GM12878 (cell line): ENCODE results near the gene DOCK1. TPM values are rescaled to one million over a fixed set of nuclear protein-coding genes. Genes with fewer than 3 reads are reported as not detected.

Source experiments
- ATAC-seq: fragments of 200-7000 bp; cut with Tn5 transposase; 3 replicates; pipeline ENCODE4 v1.9.1; 2020; ENCODE audit warnings: mild to moderate bottlenecking, moderate library complexity
- BruUV-seq: library from RNA; stranded (reverse); fragments of 400-500 nt; replicated peaks from 2 replicates; lab custom pipeline; 2021; lab: Mats Ljungman, UMichigan
- CTCF ChIA-PET: fragments of 300-600 bp; sonication (Branson Sonifier 250); formaldehyde crosslinking; extraction: SDS; loops from one replicate; lab custom pipeline; 2021; ENCODE audit warnings: inconsistent platforms; lab: Yijun Ruan, JAX
- POLR2A ChIA-PET: fragments of 350-600 bp; formaldehyde crosslinking; extraction: SDS; loops from one replicate; lab custom pipeline; 2021; ENCODE audit warnings: inconsistent platforms; lab: Charles Lee
- RAD21 ChIA-PET: fragments of 300-600 bp; sonication (Branson Sonifier 250); formaldehyde crosslinking; loops from one replicate; lab custom pipeline; 2023; ENCODE audit warnings: antibody characterized with exemption; ENCODE audit not compliant: unreplicated experiment; lab: Charles Lee
- SMC1A ChIA-PET: fragments of 300-600 bp; sonication (Branson Sonifier 250); formaldehyde crosslinking; loops from one replicate; lab custom pipeline; 2023; ENCODE audit not compliant: unreplicated experiment, uncharacterized antibody; lab: Charles Lee
- DNase-seq: peaks from one replicate; pipeline ENCODE4 v3.0.0-alpha.2; 2011; ENCODE audit warnings: low read depth, low spot score
- FAIRE-seq: peaks from 3 replicates; lab custom pipeline; 2011; peaks lifted over from hg19 to GRCh38; lab: Jason Lieb, UNC
- H2AFZ ChIP-seq: 2 replicates; pipeline ENCODE4 v1.6.0; 2011; ENCODE audit warnings: low read depth, low read length, control low read depth; ENCODE audit not compliant: control insufficient read depth
- H3K27ac ChIP-seq: 2 replicates; pipeline ENCODE4 v1.5.1; 2011; ENCODE audit warnings: control low read depth; ENCODE audit not compliant: control insufficient read depth, insufficient read depth
- H3K27me3 ChIP-seq, 2 experiments: replicated peaks in 1 of 2; 2 replicates each; pipeline versions ENCODE4 v1.6.0 to v1.6.1; 2011; ENCODE audit warnings: low read length in 1 of 2; ENCODE audit not compliant: control insufficient read depth in 2 of 2, insufficient read depth in 2 of 2
- H3K36me3 ChIP-seq, 2 experiments: 2 replicates each; pipeline ENCODE4 v1.5.1; 2011; ENCODE audit warnings: low read length in 1 of 2; ENCODE audit not compliant: control insufficient read depth in 2 of 2, insufficient read depth in 2 of 2
- H3K4me1 ChIP-seq: 2 replicates; pipeline ENCODE4 v1.6.1; 2011; ENCODE audit warnings: mild to moderate bottlenecking, low read length, moderate library complexity, mixed read lengths; ENCODE audit not compliant: control insufficient read depth, insufficient read depth
- H3K4me2 ChIP-seq: 2 replicates; pipeline ENCODE4 v1.6.0; 2011; ENCODE audit warnings: control low read depth; ENCODE audit not compliant: control insufficient read depth, insufficient read depth
- H3K4me3 ChIP-seq: fragments of 200-600 bp; sonication (generic); 2 replicates; pipeline ENCODE4 v1.5.1; 2016
- H3K79me2 ChIP-seq: 2 replicates; pipeline ENCODE4 v1.6.0; 2011; ENCODE audit warnings: low read length; ENCODE audit not compliant: control insufficient read depth, insufficient read depth
- H3K9ac ChIP-seq: 2 replicates; pipeline ENCODE4 v1.8.0; 2011; ENCODE audit warnings: low read length, control low read depth, mixed read lengths; ENCODE audit not compliant: control insufficient read depth, insufficient read depth
- H3K9me3 ChIP-seq: replicated peaks from 3 replicates; pipeline ENCODE4 v1.5.1; 2011; ENCODE audit warnings: mild to moderate bottlenecking, low read length; ENCODE audit not compliant: control insufficient read depth, insufficient read depth
- H4K20me1 ChIP-seq: 2 replicates; pipeline ENCODE4 v1.6.0; 2011; ENCODE audit not compliant: control insufficient read depth, insufficient read depth
- CTCF ChIP-seq, 3 experiments: IDR thresholded peaks in 2 of 3; conservative IDR thresholded peaks in 1 of 3; 2 replicates each; pipeline ENCODE4 v1.5.1; 2011; ENCODE audit warnings: low read depth in 3 of 3, low read length in 3 of 3, mild to moderate bottlenecking in 3 of 3, control low read depth in 2 of 3, moderate library complexity in 2 of 3, inconsistent platforms in 1 of 3, mixed read lengths in 1 of 3; ENCODE audit not compliant: control insufficient read depth in 2 of 3, insufficient read depth in 1 of 3; ENCODE audit errors: extremely low read depth in 1 of 3
- FOXK2 ChIP-seq: fragments of 450-650 bp; IDR thresholded peaks from 2 replicates; pipeline ENCODE4 v1.6.1; 2017; ENCODE audit warnings: mild to moderate bottlenecking, moderate library complexity
- WGBS: methylation state at CpG from one replicate; pipeline ENCODE4 v1.1.6; 2016; ENCODE audit warnings: low lambda C conversion rate; ENCODE audit not compliant: insufficient replicate concordance, insufficient coverage; ENCODE audit errors: missing lambda C conversion rate; 5-methylcytosine and 5-hydroxymethylcytosine counted together
- in situ Hi-C: fragments of 300-500 bp; cut with MboI; formaldehyde crosslinking; loops from 9 replicates; pipeline ENCODE4 v1.14.3; 2018; ENCODE audit warnings: mixed read lengths
- intact Hi-C: fragments of 100-400 bp; cut with micrococcal nuclease; formaldehyde crosslinking; loops from one replicate; pipeline ENCODE4 v1.14.2; 2022; ENCODE audit not compliant: unreplicated experiment
- polyA plus RNA-seq, 11 experiments: library from polyadenylated mRNA; depleted of rRNA in 4 of 11; unstranded in 6 of 11; stranded (reverse) in 5 of 11; fragments of >200 nt; fragmentation: Nextera tagmentation in 4 of 11; fragmentation: Illumina TruSeq in 1 of 11; extraction: Ambion mirVana in 4 of 11; extraction: Trizol in 1 of 11; gene quantifications; 1 replicate in 1 of 11; 2 replicates in 10 of 11; pipeline versions ENCODE4 v1.2.1 to v1.2.3, GENCODE V29; 2011 to 2016; ENCODE audit warnings: inconsistent platforms in 2 of 11, missing spikeins in 2 of 11, low read depth in 1 of 11
- total RNA-seq, 4 experiments: library from RNA; depleted of rRNA in 3 of 4; stranded (reverse); fragments of >200 nt in 3 of 4; fragmentation: Illumina TruSeq in 1 of 4; extraction: Trizol in 1 of 4; gene quantifications; 2 replicates each; pipeline versions ENCODE4 v1.2.1 to v1.2.3, GENCODE V29; 2013 to 2021
- TF ChIP-seq, protein P1 (sequence below): IDR thresholded peaks from 2 replicates; pipeline ENCODE4 v1.6.1; 2011; ENCODE audit warnings: mild to moderate bottlenecking, low read depth, low read length, moderate library complexity; ENCODE audit not compliant: insufficient replicate concordance

DOCK1 gene
- total and polyA plus RNA-seq, 10 of the 15 experiments (the other 5 are each of a cell fraction or from before 2014, with no cell fraction given): 0.05 to 0.18 TPM; not detected in 8

DNA sequence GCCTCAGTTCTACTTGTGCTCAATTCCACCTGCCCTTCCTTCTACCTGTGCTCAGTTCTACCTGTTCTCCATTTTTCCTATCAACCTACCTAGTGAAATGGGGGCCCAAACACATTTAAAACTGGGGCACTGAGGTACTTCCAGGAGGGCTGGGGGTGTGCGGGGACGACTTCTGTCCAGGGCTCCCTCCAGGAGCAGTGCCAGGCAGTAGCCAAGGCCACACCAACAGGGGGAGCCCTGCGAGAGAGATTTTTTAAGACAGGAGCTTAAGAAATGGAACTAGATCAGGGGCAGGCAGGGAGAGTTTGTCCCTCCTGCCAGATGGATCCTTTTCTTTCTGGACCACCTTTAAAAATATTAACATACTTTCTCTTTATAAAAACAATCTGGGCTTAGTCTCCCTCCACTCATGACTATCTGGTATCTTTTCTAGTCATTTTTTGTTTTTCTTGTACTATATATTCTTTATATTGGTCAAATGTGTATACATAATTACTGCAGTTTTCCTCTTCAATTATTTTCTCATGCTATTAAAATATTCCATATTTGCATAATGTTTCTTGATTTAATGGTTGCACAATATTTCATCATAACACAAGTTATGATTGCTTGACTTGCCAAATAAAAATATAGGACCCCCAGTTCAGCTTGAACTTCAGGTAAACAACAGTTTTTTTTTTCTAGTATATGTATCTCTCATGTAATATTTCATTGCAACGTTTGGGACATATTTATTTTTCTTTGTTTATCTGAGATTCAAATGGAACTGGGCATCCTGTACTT, 338.5 kb downstream of the DOCK1 start:
- Histone ChIP-seq H3K36me3 (no peaks in the 10 kb centered on the region), H3K27ac (no peak overlapping the region), H4K20me1 (no peaks in the 10 kb centered on the region), H3K27me3 (no peaks in the 10 kb centered on the region), H3K4me3 (no peak overlapping the region), H3K4me1 (no peaks in the 10 kb centered on the region), H3K4me2 (no peak overlapping the region), H3K9me3 (no peaks in the 10 kb centered on the region), H3K79me2 (no peaks in the 10 kb centered on the region), H2AFZ (no peak overlapping the region), H3K9ac (no peak overlapping the region)
- ChIA-PET CTCF (interaction anchor here (1.0 to 1.6 kb wide), 4 partner anchors 104 to 610 kb away, joined by 3 to 8 read pairs (median 4); no protein-coding TSS in a partner anchor), RAD21 (no interaction called here), POLR2A (no interaction called here), SMC1A (interaction anchor here (0.9 to 1.6 kb wide), 2 partner anchors 111 to 232 kb away, joined by 3 read pairs; no protein-coding TSS in a partner anchor)
- 4% methylated on average over 4 of the region's 4 CpGs for WGBS
- intact Hi-C loops: no loop called here
- TF ChIP-seq FOXK2 (no peak), CTCF (IDR thresholded peaks at IDR 0.05 in 2 of 3, conservative IDR thresholded peaks at IDR 0.05 in 1 of 3; ENCODE audit: control insufficient read depth in 2 of 3, extremely low read depth in 1 of 3, insufficient read depth in 1 of 3, low read depth in 3 of 3, low read length in 3 of 3) (peak in 1 of 3 experiments; percentile 27; a peak in 2 of 6 replicates)
- TF ChIP-seq, protein P1, sequence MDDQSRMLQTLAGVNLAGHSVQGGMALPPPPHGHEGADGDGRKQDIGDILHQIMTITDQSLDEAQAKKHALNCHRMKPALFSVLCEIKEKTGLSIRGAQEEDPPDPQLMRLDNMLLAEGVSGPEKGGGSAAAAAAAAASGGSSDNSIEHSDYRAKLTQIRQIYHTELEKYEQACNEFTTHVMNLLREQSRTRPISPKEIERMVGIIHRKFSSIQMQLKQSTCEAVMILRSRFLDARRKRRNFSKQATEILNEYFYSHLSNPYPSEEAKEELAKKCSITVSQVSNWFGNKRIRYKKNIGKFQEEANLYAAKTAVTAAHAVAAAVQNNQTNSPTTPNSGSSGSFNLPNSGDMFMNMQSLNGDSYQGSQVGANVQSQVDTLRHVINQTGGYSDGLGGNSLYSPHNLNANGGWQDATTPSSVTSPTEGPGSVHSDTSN: no peak
- BruUV-seq: no TSS peak
- no peak for DNase-seq
- ATAC-seq: no peak
- FAIRE-seq: no peak
- in situ Hi-C loops: no loop called here
